H9 (cell line): Measurements from ENCODE around the gene TSPAN13. TPM values are rescaled to one million over a fixed set of nuclear protein-coding genes. Genes with fewer than 3 reads are reported as not detected.

ENCODE experiments used
- DNase-seq: peaks from one replicate; pipeline ENCODE4 v3.0.0-alpha.2; 2017
- H2AFZ ChIP-seq: one replicate; pipeline ENCODE4 v1.6.1; 2013; ENCODE audit warnings: mild to moderate bottlenecking, low read length, control low read depth, moderate library complexity
- H2AK5ac ChIP-seq: 2 replicates; pipeline ENCODE4 v1.6.1; 2013; ENCODE audit warnings: low read length, control low read depth, mixed read lengths; ENCODE audit not compliant: insufficient read length
- H2BK120ac ChIP-seq: one replicate; pipeline ENCODE4 v1.6.1; 2013; ENCODE audit warnings: low read depth, mild to moderate bottlenecking, low read length, control low read depth, inconsistent platforms; ENCODE audit not compliant: poor library complexity, severe bottlenecking
- H2BK12ac ChIP-seq: 2 replicates; pipeline ENCODE4 v1.6.1; 2013; ENCODE audit warnings: low read length, control low read depth, mixed read lengths, low read depth; ENCODE audit not compliant: insufficient read length
- H2BK15ac ChIP-seq: 2 replicates; pipeline ENCODE4 v1.6.1; 2013; ENCODE audit warnings: low read depth, low read length, control low read depth
- H2BK20ac ChIP-seq: one replicate; pipeline ENCODE4 v1.6.1; 2013; ENCODE audit warnings: low read depth, mild to moderate bottlenecking, low read length, control low read depth, inconsistent platforms; ENCODE audit not compliant: poor library complexity, severe bottlenecking
- H2BK5ac ChIP-seq: 2 replicates; pipeline ENCODE4 v1.6.1; 2013; ENCODE audit warnings: low read length, control low read depth, mixed read lengths; ENCODE audit not compliant: insufficient read length
- H3K14ac ChIP-seq: 2 replicates; pipeline ENCODE4 v1.6.1; 2013; ENCODE audit warnings: low read length, control low read depth; ENCODE audit not compliant: insufficient read depth
- H3K18ac ChIP-seq: 2 replicates; pipeline ENCODE4 v1.6.1; 2013; ENCODE audit warnings: low read depth, mild to moderate bottlenecking, mixed read lengths, low read length, control low read depth; ENCODE audit not compliant: insufficient read length
- H3K23ac ChIP-seq: 2 replicates; pipeline ENCODE4 v1.6.1; 2013; ENCODE audit warnings: low read length, control low read depth, mixed read lengths, low read depth; ENCODE audit not compliant: insufficient read length
- H3K23me2 ChIP-seq: 2 replicates; pipeline ENCODE4 v1.6.1; 2013; ENCODE audit warnings: low read depth, mild to moderate bottlenecking, mixed read lengths, low read length, control low read depth; ENCODE audit not compliant: insufficient read length, poor library complexity, severe bottlenecking
- H3K27ac ChIP-seq: 2 replicates; pipeline ENCODE4 v1.5.1; 2013; ENCODE audit warnings: low read length, control low read depth, mixed read lengths, low read depth; ENCODE audit not compliant: insufficient read length
- H3K27me3 ChIP-seq: 2 replicates; pipeline ENCODE4 v1.6.1; 2013; ENCODE audit warnings: low read length, control low read depth, inconsistent platforms; ENCODE audit not compliant: insufficient read depth
- H3K4ac ChIP-seq: 2 replicates; pipeline ENCODE4 v1.6.1; 2013; ENCODE audit warnings: low read depth, mild to moderate bottlenecking, control low read depth, inconsistent platforms, low read length, moderate library complexity
- H3K4me1 ChIP-seq: 2 replicates; pipeline ENCODE4 v1.6.1; 2013; ENCODE audit warnings: low read length, control low read depth, inconsistent platforms; ENCODE audit not compliant: insufficient read depth
- H3K4me2 ChIP-seq: 2 replicates; pipeline ENCODE4 v1.6.1; 2013; ENCODE audit warnings: low read length, control low read depth, mixed read lengths; ENCODE audit not compliant: insufficient read length, insufficient read depth
- H3K56ac ChIP-seq: 2 replicates; pipeline ENCODE4 v1.6.1; 2013; ENCODE audit warnings: low read depth, mild to moderate bottlenecking, mixed read lengths, low read length, control low read depth; ENCODE audit not compliant: insufficient read length
- H3K79me1 ChIP-seq: 2 replicates; pipeline ENCODE4 v1.6.1; 2013; ENCODE audit warnings: low read depth, mild to moderate bottlenecking, moderate library complexity, low read length, control low read depth, inconsistent platforms; ENCODE audit not compliant: insufficient read depth, poor library complexity, severe bottlenecking
- H3K79me2 ChIP-seq: 2 replicates; pipeline ENCODE4 v1.6.1; 2013; ENCODE audit warnings: low read length, control low read depth, inconsistent platforms; ENCODE audit not compliant: insufficient read depth
- H3K9ac ChIP-seq: 2 replicates; pipeline ENCODE4 v1.6.1; 2013; ENCODE audit warnings: low read length, control low read depth, mixed read lengths; ENCODE audit not compliant: insufficient read length; ENCODE audit errors: extremely low read depth
- H3K9me3 ChIP-seq: one replicate; pipeline ENCODE4 v1.6.1; 2013; ENCODE audit warnings: low read depth, low read length, inconsistent platforms; ENCODE audit not compliant: control insufficient read depth
- H3T11ph ChIP-seq: one replicate; pipeline ENCODE4 v1.6.1; 2013; ENCODE audit warnings: mild to moderate bottlenecking, low read length, control low read depth, inconsistent platforms
- H4K20me1 ChIP-seq: one replicate; pipeline ENCODE4 v1.6.1; 2013; ENCODE audit not compliant: control insufficient read depth, insufficient read length, insufficient read depth
- H4K5ac ChIP-seq: 2 replicates; pipeline ENCODE4 v1.6.1; 2013; ENCODE audit warnings: low read depth, mild to moderate bottlenecking, mixed read lengths, low read length, control low read depth; ENCODE audit not compliant: insufficient read length
- H4K8ac ChIP-seq: replicated peaks from 2 replicates; pipeline ENCODE4 v1.6.1; 2013; ENCODE audit warnings: low read length, control low read depth, mixed read lengths, low read depth; ENCODE audit not compliant: insufficient read length
- H4K91ac ChIP-seq: 2 replicates; pipeline ENCODE4 v1.6.1; 2013; ENCODE audit warnings: low read depth, mild to moderate bottlenecking, moderate library complexity, mixed read lengths, low read length, control low read depth; ENCODE audit not compliant: insufficient read length
- H3K27ac Mint-ChIP-seq, 3 experiments: 2 replicates in 2 of 3; 3 replicates in 1 of 3; pipeline ENCODE4 v1.8.0; 2020 to 2021; ENCODE audit warnings: mixed read lengths in 3 of 3, mild to moderate bottlenecking in 1 of 3, moderate library complexity in 1 of 3
- H3K27me3 Mint-ChIP-seq: 2 replicates; pipeline ENCODE4 v1.8.0; 2021; ENCODE audit warnings: low read depth, mild to moderate bottlenecking, moderate library complexity, mixed read lengths
- H3K36me3 Mint-ChIP-seq, 3 experiments: 2 replicates in 2 of 3; 3 replicates in 1 of 3; pipeline ENCODE4 v1.8.0; 2020 to 2021; ENCODE audit warnings: low read depth in 3 of 3, mixed read lengths in 3 of 3; ENCODE audit not compliant: insufficient read depth in 1 of 3
- H3K4me1 Mint-ChIP-seq, 2 experiments: 2 replicates each; pipeline ENCODE4 v1.8.0; 2020; ENCODE audit warnings: mixed read lengths in 2 of 2
- H3K4me3 Mint-ChIP-seq, 2 experiments: 2 replicates in 1 of 2; 3 replicates in 1 of 2; pipeline ENCODE4 v1.8.0; 2020 to 2021; ENCODE audit warnings: mild to moderate bottlenecking in 2 of 2, mixed read lengths in 2 of 2, moderate library complexity in 1 of 2
- H3K9me3 Mint-ChIP-seq, 2 experiments: 2 replicates in 1 of 2; 3 replicates in 1 of 2; pipeline ENCODE4 v1.8.0; 2020; ENCODE audit warnings: mild to moderate bottlenecking in 2 of 2, mixed read lengths in 2 of 2, moderate library complexity in 1 of 2
- WGBS: extraction: QIAGEN DNeasy Blood & Tissue Kit; methylation state at CpG from one replicate; pipeline ENCODE4 v1.1.7; 2013; ENCODE audit warnings: missing lambda C conversion rate, low lambda C conversion rate, mixed read lengths; ENCODE audit not compliant: insufficient read length; ENCODE audit errors: extremely low coverage; 5-methylcytosine and 5-hydroxymethylcytosine counted together
- total RNA-seq: library from RNA; stranded (reverse); gene quantifications from 2 replicates; pipeline ENCODE4 v1.2.1, GENCODE V29; 2021
- TF ChIP-seq, protein P1 (sequence below): fragments of 200-600 bp; sonication (generic); conservative IDR thresholded peaks from 3 replicates; pipeline ENCODE4 v1.8.0; 2021; ENCODE audit warnings: antibody characterized with exemption, mild to moderate bottlenecking

TSPAN13 gene
- total RNA-seq, 1 experiment from 2014 or later: 18.7 TPM

DNA sequence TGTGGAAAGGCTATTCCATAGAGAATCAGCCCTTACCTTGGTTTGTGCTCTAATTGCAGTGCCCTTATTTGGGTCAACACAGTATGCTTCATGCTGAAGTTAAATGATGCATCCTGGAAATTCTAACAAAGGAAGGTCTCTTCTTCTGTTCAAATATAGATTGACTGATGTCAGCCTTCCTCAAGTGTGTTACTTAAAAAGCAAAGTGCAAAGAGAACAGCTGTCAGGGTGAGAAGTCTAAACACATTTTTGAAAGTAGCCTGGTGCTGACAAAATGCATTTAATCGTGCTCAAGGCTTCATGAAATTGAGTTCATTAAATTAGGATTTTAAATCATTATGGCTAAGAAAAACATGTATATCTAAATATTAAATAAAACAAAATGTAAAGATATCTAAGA is 31.8 kb downstream of the TSPAN13 start:
- Histone ChIP-seq H3K56ac (no peak overlapping the region), H3K27ac (no peak overlapping the region), H3K79me1 (no peaks in the 10 kb centered on the region), H3K9ac (no peak overlapping the region), H2AK5ac (no peak overlapping the region), H3K18ac (no peak overlapping the region), H3K4ac (no peak overlapping the region), H3K27me3 (no peaks in the 10 kb centered on the region), H4K20me1 (no peaks in the 10 kb centered on the region), H4K91ac (no peak overlapping the region), H2BK120ac (no peak overlapping the region), H2BK20ac (no peak overlapping the region), H2BK5ac (no peak overlapping the region), H3K4me2 (no peak overlapping the region), H4K5ac (no peak overlapping the region), H2AFZ (no peak overlapping the region), H3K14ac (no peak overlapping the region), H3T11ph (no peak overlapping the region), H2BK12ac (no peak overlapping the region), H3K23me2 (no peaks in the 10 kb centered on the region), H2BK15ac (no peak overlapping the region), H3K4me1 (no peaks in the 10 kb centered on the region), H3K79me2 (no peaks in the 10 kb centered on the region), H3K23ac (no peak overlapping the region), H4K8ac (no peak overlapping the region), H3K9me3 (no peaks in the 10 kb centered on the region)
- no peaks in the 10 kb centered on the region for H3K9me3 Mint-ChIP-seq
- no peak for DNase-seq
- no CpG with 5 or more reads among the region's 1 CpG for WGBS
- no peaks in the 10 kb centered on the region for H3K4me1 Mint-ChIP-seq
- no peaks in the 10 kb centered on the region for H3K27me3 Mint-ChIP-seq
- H3K36me3 Mint-ChIP-seq: peaks cover 0 to 5% (median 0%) of the 10 kb centered on the region in 3 experiments; a peak in 2 of 7 replicates
- no peak overlapping the region for H3K4me3 Mint-ChIP-seq
- no peak overlapping the region for H3K27ac Mint-ChIP-seq
- TF ChIP-seq, protein P1, sequence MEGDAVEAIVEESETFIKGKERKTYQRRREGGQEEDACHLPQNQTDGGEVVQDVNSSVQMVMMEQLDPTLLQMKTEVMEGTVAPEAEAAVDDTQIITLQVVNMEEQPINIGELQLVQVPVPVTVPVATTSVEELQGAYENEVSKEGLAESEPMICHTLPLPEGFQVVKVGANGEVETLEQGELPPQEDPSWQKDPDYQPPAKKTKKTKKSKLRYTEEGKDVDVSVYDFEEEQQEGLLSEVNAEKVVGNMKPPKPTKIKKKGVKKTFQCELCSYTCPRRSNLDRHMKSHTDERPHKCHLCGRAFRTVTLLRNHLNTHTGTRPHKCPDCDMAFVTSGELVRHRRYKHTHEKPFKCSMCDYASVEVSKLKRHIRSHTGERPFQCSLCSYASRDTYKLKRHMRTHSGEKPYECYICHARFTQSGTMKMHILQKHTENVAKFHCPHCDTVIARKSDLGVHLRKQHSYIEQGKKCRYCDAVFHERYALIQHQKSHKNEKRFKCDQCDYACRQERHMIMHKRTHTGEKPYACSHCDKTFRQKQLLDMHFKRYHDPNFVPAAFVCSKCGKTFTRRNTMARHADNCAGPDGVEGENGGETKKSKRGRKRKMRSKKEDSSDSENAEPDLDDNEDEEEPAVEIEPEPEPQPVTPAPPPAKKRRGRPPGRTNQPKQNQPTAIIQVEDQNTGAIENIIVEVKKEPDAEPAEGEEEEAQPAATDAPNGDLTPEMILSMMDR: no peak
